Activated CD8-positive, alpha-beta T cell treated with anti-CD3 and anti-CD28 coated beads, Interleukin-2, amount 10 ng/mL, durations not matched to agents 7 days and 5 days (primary cell): ENCODE measurements around the gene MAP3K8. TPM values are rescaled to one million over a fixed set of nuclear protein-coding genes. Genes with fewer than 3 reads are reported as not detected.
A peak's percentile ranks its signal among the peaks of the same experiment; 100 is the strongest.

ENCODE experiments used
- ATAC-seq: fragments of 150-1000 bp; cut with Tn5 transposase; one replicate; pipeline ENCODE4 v1.10.0; 2021; ENCODE audit warnings: moderate library complexity
- CTCF ChIA-PET: fragments of 350-600 bp; sonication (Branson Sonifier 250); formaldehyde crosslinking; loops from one replicate; lab custom pipeline; 2021; ENCODE audit warnings: antibody characterized with exemption; lab: Charles Lee
- POLR2A ChIA-PET: fragments of 350-600 bp; sonication (Branson Sonifier 250); formaldehyde crosslinking; loops from one replicate; lab custom pipeline; 2021; ENCODE audit warnings: antibody characterized with exemption; lab: Charles Lee
- DNase-seq: peaks from one replicate; pipeline ENCODE4 v3.0.0-alpha.2; 2020
- H3K27ac Mint-ChIP-seq: one replicate; pipeline ENCODE4 v1.8.0; 2021; ENCODE audit warnings: mild to moderate bottlenecking, mixed read lengths
- H3K27me3 Mint-ChIP-seq: one replicate; pipeline ENCODE4 v1.8.0; 2021; ENCODE audit warnings: low read depth, mixed read lengths
- H3K36me3 Mint-ChIP-seq: one replicate; pipeline ENCODE4 v1.8.0; 2021; ENCODE audit warnings: low read depth, mixed read lengths
- H3K4me1 Mint-ChIP-seq: one replicate; pipeline ENCODE4 v1.8.0; 2021; ENCODE audit warnings: low read depth, mixed read lengths
- H3K4me3 Mint-ChIP-seq: one replicate; pipeline ENCODE4 v1.8.0; 2021; ENCODE audit warnings: mild to moderate bottlenecking, mixed read lengths
- H3K9me3 Mint-ChIP-seq: one replicate; pipeline ENCODE4 v1.8.0; 2022; ENCODE audit warnings: mixed read lengths; ENCODE audit not compliant: insufficient read depth
- total RNA-seq, 2 experiments: library from RNA; stranded (reverse); gene quantifications; one replicate each; pipeline ENCODE4 v1.2.3, GENCODE V29; 2021

Gene MAP3K8
- total RNA-seq, 2 experiments from 2014 or later, result 26.0 to 27.7 TPM

DNA sequence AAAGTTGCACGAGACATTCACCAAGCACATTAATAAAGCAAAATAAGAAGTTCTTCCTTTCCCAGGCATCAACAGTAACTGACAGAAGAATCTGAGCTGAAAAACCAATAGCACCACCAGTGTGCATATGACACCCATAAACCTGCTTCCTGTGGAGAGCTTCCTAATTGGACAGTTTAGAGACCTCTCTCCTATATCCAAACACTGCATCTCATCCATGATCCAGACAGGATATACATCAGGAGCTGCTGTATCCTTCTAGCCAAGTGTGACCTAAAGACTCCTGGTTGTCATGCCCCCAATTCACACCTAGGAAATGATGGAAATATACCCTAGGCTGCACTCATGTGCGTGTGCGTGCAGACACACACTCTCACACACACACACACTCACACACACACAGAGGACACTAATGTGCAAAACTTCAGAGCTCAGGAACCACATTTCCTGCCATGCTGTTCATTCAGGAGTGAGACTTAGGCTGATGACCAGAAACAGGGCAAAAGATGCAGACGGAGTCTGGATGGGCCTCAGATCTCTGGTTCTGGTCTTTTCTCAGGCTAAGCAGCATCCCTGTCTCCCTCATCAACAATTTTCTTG is 58.0 kb downstream of the MAP3K8 start:
- Mint-ChIP-seq H3K4me3 (no peak overlapping the region), H3K36me3 (peaks cover 13% of the 10 kb centered on the region)
- CTCF ChIA-PET, result interaction anchor here (0.8 to 3.4 kb wide), 9 partner anchors 9 to 99 kb away, joined by 3 to 16 read pairs (median 4); no protein-coding TSS in a partner anchor

DNA sequence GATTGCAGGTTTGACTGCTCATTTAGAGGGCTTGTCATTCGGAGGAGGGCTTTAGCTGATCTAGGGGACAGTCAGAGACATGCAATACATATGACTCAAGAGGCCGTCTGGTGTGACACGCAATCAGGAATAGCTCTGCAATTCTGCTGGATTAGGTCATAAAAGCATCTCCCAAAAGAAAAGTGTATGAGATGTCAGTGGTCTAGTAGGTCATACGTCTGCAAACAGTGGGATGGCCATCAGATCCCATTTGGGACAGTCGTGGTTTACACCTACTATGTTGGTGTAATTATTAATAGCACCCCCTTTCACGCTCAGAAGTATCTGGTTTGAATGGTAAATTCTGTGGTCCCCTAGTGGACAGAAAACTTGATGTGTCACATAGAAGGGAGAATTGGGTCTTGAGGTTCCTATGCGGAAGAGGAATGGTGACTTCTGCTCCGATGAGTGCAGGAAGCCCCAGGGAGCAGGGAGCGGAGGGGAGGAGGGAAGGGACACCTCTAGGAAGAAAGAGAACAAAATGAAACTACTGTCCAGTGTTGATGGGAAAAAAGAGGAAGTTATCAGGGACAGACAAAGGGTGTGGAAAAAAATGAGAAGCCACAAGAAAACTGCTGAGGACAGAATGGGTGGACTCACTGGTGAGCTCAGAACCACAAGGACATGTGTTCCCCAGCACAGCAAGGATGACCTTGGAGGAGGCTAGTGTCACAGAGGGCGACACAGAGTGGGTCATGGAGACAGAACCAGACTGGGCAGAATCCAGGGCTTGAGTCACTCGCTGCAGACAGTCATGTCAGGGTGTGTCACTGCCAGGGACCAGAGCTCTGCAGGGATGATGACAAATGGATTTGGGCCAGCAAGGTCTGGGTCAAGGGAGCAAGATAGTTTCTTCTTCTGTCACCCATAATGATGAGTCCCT is 59.9 kb downstream of the MAP3K8 start:
- H3K4me1 Mint-ChIP-seq, result peaks cover 86% of the 10 kb centered on the region
- H3K27me3 Mint-ChIP-seq, result peaks cover 3% of the 10 kb centered on the region
- H3K27ac Mint-ChIP-seq, result peak overlapping the region; percentile 73
- ChIA-PET POLR2A (interaction anchor here (1.9 to 2.3 kb wide), 2 partner anchors 11 to 36 kb away, joined by 6 to 12 read pairs; no protein-coding TSS in a partner anchor), CTCF (interaction anchor here (0.8 to 3.4 kb wide), 11 partner anchors 7 to 56 kb away, joined by 3 to 16 read pairs (median 4); no protein-coding TSS in a partner anchor)
- H3K4me3 Mint-ChIP-seq, result no peak overlapping the region
- ATAC-seq (no peak), DNase-seq (peak; percentile 29)
- peaks cover 4% of the 10 kb centered on the region for H3K9me3 Mint-ChIP-seq
- H3K36me3 Mint-ChIP-seq, result peaks cover 13% of the 10 kb centered on the region

More for the DNA sequence above, 58.0 kb downstream of the MAP3K8 start:
- peaks cover 4% of the 10 kb centered on the region for H3K9me3 Mint-ChIP-seq
- peaks cover 3% of the 10 kb centered on the region for H3K27me3 Mint-ChIP-seq
- H3K27ac Mint-ChIP-seq, result peak overlapping the region; percentile 14
- peaks cover 80% of the 10 kb centered on the region for H3K4me1 Mint-ChIP-seq
- POLR2A ChIA-PET, result interaction anchor here (0.8 to 2.3 kb wide), 5 partner anchors 9 to 37 kb away, joined by 3 to 12 read pairs (median 5); no protein-coding TSS in a partner anchor
- no peak for DNase-seq
- peak; percentile 13 for ATAC-seq

GRCh38 chr10:30494558-30494957 is 60.6 kb downstream of the MAP3K8 start:
- ATAC-seq (no peak), DNase-seq (no peak)
- H3K9me3 Mint-ChIP-seq, result peaks cover 4% of the 10 kb centered on the region
- peaks cover 13% of the 10 kb centered on the region for H3K36me3 Mint-ChIP-seq
- peaks cover 93% of the 10 kb centered on the region for H3K4me1 Mint-ChIP-seq
- ChIA-PET CTCF (no interaction called here), POLR2A (no interaction called here)
- no peak overlapping the region for H3K4me3 Mint-ChIP-seq
- peaks cover 3% of the 10 kb centered on the region for H3K27me3 Mint-ChIP-seq
- peak overlapping the region; percentile 73 for H3K27ac Mint-ChIP-seq

GRCh38 chr10:30495687-30496086 is 61.7 kb downstream of the MAP3K8 start:
- peaks cover 4% of the 10 kb centered on the region for H3K9me3 Mint-ChIP-seq
- ATAC-seq (no peak), DNase-seq (no peak)
- H3K27ac Mint-ChIP-seq, result peak overlapping the region; percentile 51
- H3K4me3 Mint-ChIP-seq, result no peak overlapping the region
- peaks cover 99% of the 10 kb centered on the region for H3K4me1 Mint-ChIP-seq
- POLR2A ChIA-PET, result no interaction called here
- H3K36me3 Mint-ChIP-seq, result peaks cover 18% of the 10 kb centered on the region
- no peaks in the 10 kb centered on the region for H3K27me3 Mint-ChIP-seq
- CTCF ChIA-PET, result no interaction called here

GRCh38 chr10:30499816-30500215 is 65.8 kb downstream of the MAP3K8 start:
- no peak for DNase-seq
- ATAC-seq, result no peak
- Mint-ChIP-seq H3K9me3 (peaks cover 4% of the 10 kb centered on the region), H3K27ac (peak overlapping the region; percentile 40), H3K4me3 (no peak overlapping the region), H3K36me3 (peaks cover 17% of the 10 kb centered on the region), H3K4me1 (peaks cover 98% of the 10 kb centered on the region), H3K27me3 (no peaks in the 10 kb centered on the region)
- ChIA-PET POLR2A (no interaction called here), CTCF (interaction anchor here (1.5 to 5.8 kb wide), 3 partner anchors 29 to 140 kb away, joined by 4 to 35 read pairs (median 7); no protein-coding TSS in a partner anchor)

- POLR2A ChIA-PET, result interaction anchor here (0.9 to 1.9 kb wide), 3 partner anchors 29 to 71 kb away, joined by 3 to 16 read pairs (median 4); partner anchors contain the start of gene MAP3K8
- Mint-ChIP-seq H3K9me3 (peaks cover 2% of the 10 kb centered on the region), H3K36me3 (peaks cover 14% of the 10 kb centered on the region), H3K27me3 (no peaks in the 10 kb centered on the region), H3K4me3 (peak overlapping the region; percentile 9), H3K27ac (peak overlapping the region; percentile 94), H3K4me1 (peaks cover 97% of the 10 kb centered on the region)
- DNase-seq (no peak), ATAC-seq (no peak)
- CTCF ChIA-PET, result interaction anchor here (0.6 to 5.8 kb wide), 5 partner anchors 9 to 108 kb away, joined by 3 to 35 read pairs (median 4); no protein-coding TSS in a partner anchor
Observed at GRCh38 chr10:30500534-30500933, 66.5 kb downstream of the MAP3K8 start.

GRCh38 chr10:30500963-30501504 is 67.0 kb downstream of the MAP3K8 start:
- H3K9me3 Mint-ChIP-seq, result no peaks in the 10 kb centered on the region
- DNase-seq (no peak), ATAC-seq (no peak)
- H3K36me3 Mint-ChIP-seq, result peaks cover 13% of the 10 kb centered on the region
- H3K27me3 Mint-ChIP-seq, result no peaks in the 10 kb centered on the region
- ChIA-PET CTCF (interaction anchor here (0.6 to 5.8 kb wide), 6 partner anchors 8 to 109 kb away, joined by 3 to 35 read pairs (median 4); no protein-coding TSS in a partner anchor), POLR2A (interaction anchor here (0.9 to 1.9 kb wide), 5 partner anchors 9 to 71 kb away, joined by 3 to 16 read pairs (median 4); partner anchors contain the start of gene MAP3K8)
- peak overlapping the region; percentile 94 for H3K27ac Mint-ChIP-seq
- H3K4me3 Mint-ChIP-seq, result peak overlapping the region; percentile 9
- H3K4me1 Mint-ChIP-seq, result peaks cover 97% of the 10 kb centered on the region

DNA sequence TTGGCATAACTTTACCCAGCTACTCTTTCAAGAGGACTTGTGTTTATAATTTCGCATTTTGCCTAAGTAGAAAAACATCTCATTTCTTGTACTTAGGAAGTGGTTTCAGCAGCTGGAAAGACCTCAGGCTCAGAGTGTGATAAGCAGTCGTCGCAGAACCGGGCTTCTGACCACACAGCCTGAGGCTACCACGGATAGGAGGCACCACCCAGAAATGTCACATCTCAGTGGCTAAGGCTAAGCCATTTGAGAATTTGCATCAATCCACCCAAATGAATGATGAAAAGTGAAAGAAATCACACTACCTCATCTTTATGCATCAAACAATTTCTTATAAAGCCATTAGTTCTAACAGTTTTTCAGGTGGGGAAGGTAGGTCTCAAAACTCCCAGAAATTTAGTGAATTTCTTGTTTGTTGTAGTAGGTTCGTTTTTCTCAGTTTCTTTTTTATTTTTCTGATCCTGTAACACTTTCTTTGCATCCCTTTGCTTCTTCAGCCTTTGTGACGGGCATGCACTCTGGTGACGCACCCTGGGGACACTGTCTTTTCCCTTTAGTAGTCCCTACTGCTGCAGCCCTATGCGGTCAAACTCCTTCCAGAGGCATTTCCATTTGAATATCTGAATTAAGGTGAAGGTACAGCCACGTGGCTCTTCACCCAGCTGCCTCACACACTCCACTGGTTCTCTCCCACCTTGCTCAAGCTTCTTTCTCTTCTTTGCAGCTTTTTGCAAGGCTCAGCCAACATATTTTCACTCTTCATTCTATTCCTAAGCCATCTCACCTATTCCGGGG is 68.5 kb downstream of the MAP3K8 start:
- Mint-ChIP-seq H3K27me3 (no peaks in the 10 kb centered on the region), H3K27ac (peak overlapping the region; percentile 94), H3K9me3 (no peaks in the 10 kb centered on the region), H3K4me3 (peak overlapping the region; percentile 68), H3K4me1 (peaks cover 93% of the 10 kb centered on the region), H3K36me3 (peaks cover 13% of the 10 kb centered on the region)
- ChIA-PET POLR2A (interaction anchor here (0.7 to 4.2 kb wide), 7 partner anchors 10 to 203 kb away, joined by 3 to 20 read pairs (median 4); partner anchors contain the start of gene MAP3K8), CTCF (interaction anchor here (0.7 to 5.8 kb wide), 6 partner anchors 26 to 89 kb away, joined by 3 to 35 read pairs (median 4); no protein-coding TSS in a partner anchor)
- DNase-seq (peak; percentile 90), ATAC-seq (peak; percentile 97)

DNA sequence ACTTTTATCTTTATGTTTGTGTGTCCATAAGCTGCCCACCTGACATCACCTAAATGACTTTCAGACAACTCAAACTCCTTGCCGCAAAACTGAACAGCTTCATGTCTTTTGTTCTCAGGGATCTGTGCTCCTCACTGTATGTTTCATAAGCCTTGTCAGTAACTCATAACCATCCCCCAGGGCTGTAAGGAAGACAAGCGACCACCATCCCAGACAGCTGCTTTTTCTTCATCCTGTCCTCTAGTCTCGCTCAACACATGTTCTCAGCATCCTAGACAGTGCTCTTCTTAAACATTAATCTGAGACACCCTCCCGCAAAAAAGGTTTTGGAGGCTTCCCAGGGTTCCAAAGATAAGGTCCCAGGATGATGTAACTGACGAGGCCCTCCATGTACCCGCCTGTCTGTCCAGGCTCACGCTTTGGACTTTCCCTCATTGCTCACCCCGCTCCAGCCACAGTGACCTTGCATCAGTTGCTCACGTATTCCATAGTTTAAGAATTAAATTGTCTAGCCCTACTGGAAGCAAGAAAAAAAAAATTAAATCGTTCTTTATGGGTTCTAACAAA is 69.8 kb downstream of the MAP3K8 start:
- Mint-ChIP-seq H3K9me3 (no peaks in the 10 kb centered on the region), H3K4me1 (peaks cover 82% of the 10 kb centered on the region), H3K27ac (peak overlapping the region; percentile 82), H3K36me3 (peaks cover 13% of the 10 kb centered on the region), H3K4me3 (no peak overlapping the region), H3K27me3 (no peaks in the 10 kb centered on the region)
- DNase-seq, result no peak
- POLR2A ChIA-PET, result interaction anchor here (0.9 to 4.2 kb wide), 3 partner anchors 11 to 26 kb away, joined by 3 to 20 read pairs (median 6); no protein-coding TSS in a partner anchor
- CTCF ChIA-PET, result interaction anchor here (0.9 to 3.9 kb wide), 3 partner anchors 25 to 65 kb away, joined by 3 to 17 read pairs (median 3); no protein-coding TSS in a partner anchor
- no peak for ATAC-seq
